Endothelial cell of umbilical vein (primary cell): ENCODE measurements around the gene GRAMD2B. TPM values are rescaled to one million over a fixed set of nuclear protein-coding genes. Genes with fewer than 3 reads are reported as not detected.

ENCODE experiments used
- BruUV-seq: library from RNA; stranded (reverse); fragments of 400-500 nt; replicated peaks from 2 replicates; lab custom pipeline; 2021; lab: Mats Ljungman, UMichigan
- CTCF ChIA-PET: fragments of 300-600, 350-600 bp; sonication (Branson Sonifier 250); formaldehyde crosslinking; loops from one replicate; lab custom pipeline; 2021; ENCODE audit warnings: antibody characterized with exemption, inconsistent platforms; lab: Charles Lee
- POLR2A ChIA-PET: fragments of 300-600, 350-600 bp; sonication (Branson Sonifier 250); formaldehyde crosslinking; loops from one replicate; lab custom pipeline; 2021; ENCODE audit warnings: antibody characterized with exemption, inconsistent platforms; lab: Charles Lee
- DNase-seq: peaks from one replicate; pipeline ENCODE4 v3.0.0-alpha.2; 2011; ENCODE audit warnings: low read depth, low spot score
- FAIRE-seq: peaks from 2 replicates; lab custom pipeline; 2011; peaks lifted over from hg19 to GRCh38; lab: Jason Lieb, UNC
- H2AFZ ChIP-seq: 2 replicates; pipeline ENCODE4 v1.6.0; 2012; ENCODE audit warnings: low read depth, low read length, control low read depth, inconsistent platforms
- H3K27ac ChIP-seq: 2 replicates; pipeline ENCODE4 v1.5.1; 2011; ENCODE audit warnings: low read depth, mild to moderate bottlenecking, control low read depth, low read length, moderate library complexity; ENCODE audit not compliant: insufficient read depth
- H3K27me3 ChIP-seq, 2 experiments: 2 replicates each; pipeline versions ENCODE4 v1.6.0 to v1.6.1; 2011; ENCODE audit warnings: low read length in 2 of 2, mixed read lengths in 1 of 2; ENCODE audit not compliant: control insufficient read depth in 2 of 2, insufficient read depth in 2 of 2
- H3K36me3 ChIP-seq, 2 experiments: 2 replicates in 1 of 2; 3 replicates in 1 of 2; pipeline ENCODE4 v1.5.1; 2011; ENCODE audit warnings: low read length in 2 of 2, mild to moderate bottlenecking in 1 of 2, moderate library complexity in 1 of 2; ENCODE audit not compliant: control insufficient read depth in 2 of 2, insufficient read depth in 2 of 2; ENCODE audit errors: extremely low read depth in 1 of 2
- H3K4me1 ChIP-seq: 3 replicates; pipeline ENCODE4 v1.5.1; 2011; ENCODE audit warnings: mild to moderate bottlenecking, low read length; ENCODE audit not compliant: control insufficient read depth, insufficient read depth; ENCODE audit errors: extremely low read depth
- H3K4me2 ChIP-seq: 2 replicates; pipeline ENCODE4 v1.6.1; 2011; ENCODE audit warnings: low read length, control low read depth, mixed read lengths; ENCODE audit not compliant: insufficient read depth
- H3K4me3 ChIP-seq, 3 experiments: fragments of 200-600 bp in 1 of 3; sonication (generic), shearing (Covaris generic) in 1 of 3; replicated peaks in 1 of 3; 2 replicates each; pipeline ENCODE4 v1.5.1; 2011 to 2016; ENCODE audit warnings: control low read depth in 3 of 3, low read length in 3 of 3, mild to moderate bottlenecking in 2 of 3, inconsistent platforms in 1 of 3, low read depth in 1 of 3, moderate library complexity in 1 of 3; ENCODE audit not compliant: insufficient read depth in 1 of 3
- H3K79me2 ChIP-seq: 2 replicates; pipeline ENCODE4 v1.6.0; 2012; ENCODE audit warnings: low read length, inconsistent platforms; ENCODE audit not compliant: control insufficient read depth, insufficient read depth
- H3K9ac ChIP-seq: replicated peaks from 2 replicates; pipeline ENCODE3; 2011; ENCODE audit warnings: low read length, control low read depth; ENCODE audit not compliant: insufficient read depth; ENCODE audit errors: extremely low read depth
- H3K9me1 ChIP-seq: replicated peaks from 3 replicates; pipeline ENCODE4 v1.6.0; 2011; ENCODE audit warnings: mild to moderate bottlenecking, low read length; ENCODE audit not compliant: control insufficient read depth, insufficient read depth; ENCODE audit errors: extremely low read depth
- H3K9me3 ChIP-seq: replicated peaks from 2 replicates; pipeline ENCODE4 v1.5.1; 2012; ENCODE audit warnings: low read length, inconsistent platforms; ENCODE audit not compliant: control insufficient read depth, insufficient read depth
- H4K20me1 ChIP-seq: replicated peaks from 2 replicates; pipeline ENCODE3; 2011; ENCODE audit warnings: mild to moderate bottlenecking, low read length; ENCODE audit not compliant: control insufficient read depth, insufficient read depth; ENCODE audit errors: extremely low read depth
- EZH2 ChIP-seq: IDR thresholded peaks from 2 replicates; pipeline ENCODE4 v1.6.1; 2012; ENCODE audit warnings: borderline replicate concordance, low read depth, mild to moderate bottlenecking, moderate library complexity, low read length, inconsistent platforms; ENCODE audit not compliant: severe bottlenecking
- FOS ChIP-seq: IDR thresholded peaks from 2 replicates; pipeline ENCODE4 v1.6.1; 2011; ENCODE audit warnings: mild to moderate bottlenecking, low read length, moderate library complexity, borderline replicate concordance; ENCODE audit not compliant: insufficient read depth
- GATA2 ChIP-seq: IDR thresholded peaks from 2 replicates; pipeline ENCODE4 v1.7.0; 2011; ENCODE audit warnings: low read depth, mild to moderate bottlenecking, moderate library complexity, mixed read lengths, low read length; ENCODE audit not compliant: insufficient read length, insufficient read depth
- JUN ChIP-seq: IDR thresholded peaks from 2 replicates; pipeline ENCODE4 v1.6.1; 2011; ENCODE audit warnings: borderline replicate concordance, low read depth; ENCODE audit not compliant: insufficient read length, insufficient read depth
- MAX ChIP-seq: IDR thresholded peaks from 2 replicates; pipeline ENCODE4 v1.6.1; 2011; ENCODE audit not compliant: insufficient read depth, insufficient read length
- MYC ChIP-seq: IDR thresholded peaks from one replicate; pipeline ENCODE4 v1.6.1; 2011; ENCODE audit warnings: mild to moderate bottlenecking, low read depth, low read length
- POLR2A ChIP-seq: IDR thresholded peaks from 2 replicates; pipeline ENCODE4 v1.6.1; 2012; ENCODE audit warnings: low read depth, mild to moderate bottlenecking, control low read depth, low read length
- POLR2AphosphoS5 ChIP-seq: IDR thresholded peaks from 2 replicates; pipeline ENCODE4 v1.6.1; 2012; ENCODE audit warnings: low read depth, mild to moderate bottlenecking, control low read depth, low read length, moderate library complexity; ENCODE audit not compliant: insufficient read depth
- dilution Hi-C: fragments of 300-500 bp; cut with MboI; formaldehyde crosslinking; loops from one replicate; pipeline ENCODE4 v1.15.0; 2019; ENCODE audit warnings: low sequenced_read_pairs; ENCODE audit not compliant: extremely low pct_ligation_motif_present
- intact Hi-C: fragments of 100-400 bp; cut with micrococcal nuclease; formaldehyde crosslinking; loops from one replicate; pipeline ENCODE4 v1.10.0; 2022
- polyA plus RNA-seq, 4 experiments: library from polyadenylated mRNA; depleted of rRNA in 3 of 4; stranded (reverse) in 3 of 4; unstranded in 1 of 4; fragments of >200 nt; gene quantifications; 2 replicates each; pipeline versions ENCODE4 v1.2.1 to v1.2.3, GENCODE V29; 2011 to 2012; ENCODE audit warnings: missing spikeins in 1 of 4
- total RNA-seq: library from RNA; stranded (reverse); gene quantifications from 2 replicates; pipeline ENCODE4 v1.2.3, GENCODE V29; 2021
- TF ChIP-seq, protein P1 (sequence below), 2 donors: IDR thresholded peaks; 1 replicate in 1 of 2; 2 replicates in 1 of 2; pipeline ENCODE4 v1.5.1; 2011; ENCODE audit warnings: low read length in 2 of 2, mild to moderate bottlenecking in 2 of 2, moderate library complexity in 2 of 2, control low read depth in 1 of 2, inconsistent platforms in 1 of 2, low read depth in 1 of 2; ENCODE audit not compliant: insufficient read depth in 1 of 2; ENCODE audit errors: extremely low read depth in 1 of 2

The GRAMD2B gene
- total and polyA plus RNA-seq, 2 donors (not counting 3 experiments of a cell fraction or from before 2014, with no cell fraction given): 2.0 to 5.5 TPM

GRCh38 chr5:126468091-126468490 lies 44.9 kb downstream of the GRAMD2B start:
- no TSS peak for BruUV-seq
- CTCF ChIA-PET: interaction anchor here (1.0 to 1.1 kb wide), 2 partner anchors 9 to 32 kb away, joined by 3 to 4 read pairs; no protein-coding TSS in a partner anchor
- FAIRE-seq: no peak

DNA sequence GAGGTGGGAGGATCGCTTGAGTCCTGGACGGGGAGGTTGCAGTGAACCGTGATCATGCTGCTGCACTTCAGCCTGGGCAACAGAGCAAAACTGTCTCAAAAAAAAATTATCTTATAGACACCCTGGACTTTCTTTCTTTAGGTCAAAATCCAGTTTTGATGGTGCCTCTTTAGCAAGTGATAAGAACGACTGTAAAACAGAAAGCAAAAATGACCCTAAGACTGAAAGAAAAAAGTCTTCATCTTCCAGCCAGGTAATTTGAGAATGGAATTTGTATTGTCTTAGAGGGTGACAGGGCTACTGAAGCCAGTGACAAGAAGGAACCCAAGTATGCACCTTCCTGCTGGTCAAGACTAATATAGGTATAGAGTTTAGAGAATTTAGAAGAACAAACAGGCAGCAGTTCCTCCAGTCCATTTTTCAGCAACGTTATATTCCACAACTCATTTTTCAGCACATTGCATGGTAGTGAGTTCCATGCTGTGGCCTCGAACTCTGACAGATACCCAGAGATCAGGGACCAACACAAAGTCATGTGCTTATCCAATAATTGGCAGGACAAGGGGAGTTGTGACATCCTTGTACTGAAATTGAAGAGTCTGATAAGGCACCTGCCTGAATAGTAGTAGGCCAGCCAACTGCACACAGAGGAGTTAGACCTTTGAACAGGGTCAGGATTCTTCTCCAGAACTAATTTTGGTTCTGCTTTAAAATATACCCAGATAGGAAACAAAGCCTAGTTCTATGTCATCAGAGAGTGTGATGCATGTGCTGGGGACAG lies 46.5 kb downstream of the GRAMD2B start:
- H3K9me1 ChIP-seq: no peaks in the 10 kb centered on the region
- H3K9me3 ChIP-seq: no peaks in the 10 kb centered on the region
- H3K27me3 ChIP-seq: no peaks in the 10 kb centered on the region
- no peak overlapping the region for H3K4me3 ChIP-seq
- H4K20me1 ChIP-seq: no peaks in the 10 kb centered on the region
- H3K4me2 ChIP-seq: no peak overlapping the region
- intact Hi-C loops: no loop called here
- TF ChIP-seq, protein P1, sequence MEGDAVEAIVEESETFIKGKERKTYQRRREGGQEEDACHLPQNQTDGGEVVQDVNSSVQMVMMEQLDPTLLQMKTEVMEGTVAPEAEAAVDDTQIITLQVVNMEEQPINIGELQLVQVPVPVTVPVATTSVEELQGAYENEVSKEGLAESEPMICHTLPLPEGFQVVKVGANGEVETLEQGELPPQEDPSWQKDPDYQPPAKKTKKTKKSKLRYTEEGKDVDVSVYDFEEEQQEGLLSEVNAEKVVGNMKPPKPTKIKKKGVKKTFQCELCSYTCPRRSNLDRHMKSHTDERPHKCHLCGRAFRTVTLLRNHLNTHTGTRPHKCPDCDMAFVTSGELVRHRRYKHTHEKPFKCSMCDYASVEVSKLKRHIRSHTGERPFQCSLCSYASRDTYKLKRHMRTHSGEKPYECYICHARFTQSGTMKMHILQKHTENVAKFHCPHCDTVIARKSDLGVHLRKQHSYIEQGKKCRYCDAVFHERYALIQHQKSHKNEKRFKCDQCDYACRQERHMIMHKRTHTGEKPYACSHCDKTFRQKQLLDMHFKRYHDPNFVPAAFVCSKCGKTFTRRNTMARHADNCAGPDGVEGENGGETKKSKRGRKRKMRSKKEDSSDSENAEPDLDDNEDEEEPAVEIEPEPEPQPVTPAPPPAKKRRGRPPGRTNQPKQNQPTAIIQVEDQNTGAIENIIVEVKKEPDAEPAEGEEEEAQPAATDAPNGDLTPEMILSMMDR (IDR thresholded peaks at IDR 0.05; ENCODE audit: extremely low read depth in 1 of 2, insufficient read depth in 1 of 2, low read depth in 1 of 2, low read length in 2 of 2): no peak
- no peak for TF ChIP-seq JUN
- TF ChIP-seq POLR2AphosphoS5: no peak
- no peak for TF ChIP-seq MYC
- no peak for TF ChIP-seq FOS
- TF ChIP-seq POLR2A: no peak
- TF ChIP-seq MAX: no peak
- no peak for TF ChIP-seq GATA2
- TF ChIP-seq EZH2: no peak
- no peaks in the 10 kb centered on the region for H3K36me3 ChIP-seq
- no TSS peak for BruUV-seq
- no peak for FAIRE-seq
- ChIA-PET CTCF (no interaction called here), POLR2A (no interaction called here)
- H3K27ac ChIP-seq: no peak overlapping the region
- H3K79me2 ChIP-seq: no peaks in the 10 kb centered on the region
- no peak overlapping the region for H3K9ac ChIP-seq
- dilution Hi-C loops: no loop called here
- no peaks in the 10 kb centered on the region for H3K4me1 ChIP-seq
- H2AFZ ChIP-seq: no peak overlapping the region
- DNase-seq: no peak

More at GRCh38 chr5:126468091-126468490, 44.9 kb downstream of the GRAMD2B start:
- H3K4me1 ChIP-seq: no peaks in the 10 kb centered on the region
- no peak overlapping the region for H3K4me2 ChIP-seq
- intact Hi-C loops (no loop called here), dilution Hi-C loops (no loop called here)
- no peaks in the 10 kb centered on the region for H4K20me1 ChIP-seq
- no peak overlapping the region for H3K27ac ChIP-seq
- no peak overlapping the region for H2AFZ ChIP-seq
- no peaks in the 10 kb centered on the region for H3K9me3 ChIP-seq
- H3K27me3 ChIP-seq: no peaks in the 10 kb centered on the region
- peak; percentile 53 for DNase-seq
- TF ChIP-seq MAX: no peak
- TF ChIP-seq FOS: no peak
- no peak for TF ChIP-seq POLR2AphosphoS5
- no peak for TF ChIP-seq MYC
- no peak overlapping the region for H3K4me3 ChIP-seq
- H3K9ac ChIP-seq: no peak overlapping the region
- no peaks in the 10 kb centered on the region for H3K9me1 ChIP-seq
- H3K79me2 ChIP-seq: no peaks in the 10 kb centered on the region
- H3K36me3 ChIP-seq: no peaks in the 10 kb centered on the region
- POLR2A ChIA-PET: no interaction called here
